OCI-LY3 (cell line): ENCODE results near the gene LRRC10.

Source experiments
- CTCF ChIP-seq: fragments of 200-600, 300-600 bp; sonication (generic); IDR thresholded peaks from 2 replicates; pipeline ENCODE4 v1.5.1; 2014; ENCODE audit warnings: antibody characterized with exemption, low read length, low read depth
- EZH2phosphoT487 ChIP-seq: fragments of 200-600 bp; shearing (Covaris generic); IDR thresholded peaks from 2 replicates; pipeline ENCODE4 v1.6.1; 2018; ENCODE audit warnings: antibody characterized with exemption, mixed run types, low read depth

- TF ChIP-seq CTCF (no peak), EZH2phosphoT487 (no peak)
Observed at GRCh38 chr12:69642531-69642930, 31.8 kb upstream of the LRRC10 start.
